GM23248 (cell line): ENCODE measurements around the gene LRMDA. TPM values are rescaled to one million over a fixed set of nuclear protein-coding genes. Genes with fewer than 3 reads are reported as not detected.

ENCODE experiments used
- DNase-seq: peaks from one replicate; pipeline ENCODE4 v3.0.0-alpha.2; 2015
- H2AFZ ChIP-seq: fragments of 200-600 bp; sonication (generic); 2 replicates; pipeline ENCODE4 v1.6.1; 2016; ENCODE audit warnings: antibody characterized with exemption
- H3F3A ChIP-seq: fragments of 200-600 bp; sonication (generic); 2 replicates; pipeline ENCODE4 v1.6.1; 2016; ENCODE audit warnings: mild to moderate bottlenecking, antibody characterized with exemption, mixed run types; ENCODE audit not compliant: insufficient read depth
- H3K27ac ChIP-seq: fragments of 200-600 bp; sonication (generic); 2 replicates; pipeline ENCODE4 v1.5.1; 2016; ENCODE audit warnings: mild to moderate bottlenecking
- H3K27me3 ChIP-seq: fragments of 200-600 bp; sonication (generic); replicated peaks from 2 replicates; pipeline ENCODE4 v1.6.1; 2016; ENCODE audit warnings: mild to moderate bottlenecking; ENCODE audit not compliant: insufficient read depth
- H3K36me3 ChIP-seq: fragments of 200-600 bp; sonication (generic); 2 replicates; pipeline ENCODE4 v1.6.1; 2016; ENCODE audit warnings: low read depth, mild to moderate bottlenecking
- H3K4me1 ChIP-seq: fragments of 200-600 bp; sonication (generic); 2 replicates; pipeline ENCODE4 v1.6.1; 2016; ENCODE audit warnings: mild to moderate bottlenecking; ENCODE audit not compliant: insufficient read depth
- H3K4me2 ChIP-seq: fragments of 200-600 bp; sonication (generic); one replicate; pipeline ENCODE4 v1.6.1; 2016; ENCODE audit warnings: mild to moderate bottlenecking; ENCODE audit not compliant: unreplicated experiment
- H3K4me3 ChIP-seq: fragments of 200-600 bp; sonication (generic); 2 replicates; pipeline ENCODE4 v1.5.1; 2016; ENCODE audit warnings: mild to moderate bottlenecking
- H3K79me2 ChIP-seq: fragments of 200-600 bp; sonication (generic); 2 replicates; pipeline ENCODE4 v1.6.1; 2016; ENCODE audit warnings: mild to moderate bottlenecking; ENCODE audit not compliant: insufficient read depth
- H3K9ac ChIP-seq: fragments of 200-600 bp; sonication (generic); 2 replicates; pipeline ENCODE4 v1.6.1; 2016; ENCODE audit warnings: mild to moderate bottlenecking
- H3K9me2 ChIP-seq: fragments of 200-600 bp; sonication (generic); 2 replicates; pipeline ENCODE4 v1.6.1; 2016; ENCODE audit warnings: mixed run types, mild to moderate bottlenecking, moderate library complexity; ENCODE audit not compliant: insufficient read depth
- H3K9me3 ChIP-seq: fragments of 200-600 bp; sonication (generic); one replicate; pipeline ENCODE4 v1.6.1; 2017; ENCODE audit warnings: low read depth
- H4K20me1 ChIP-seq: fragments of 200-600 bp; sonication (generic); 2 replicates; pipeline ENCODE4 v1.6.0; 2016; ENCODE audit not compliant: insufficient read depth
- EZH2 ChIP-seq: fragments of 200-600 bp; sonication (generic); IDR thresholded peaks from 2 replicates; pipeline ENCODE4 v1.6.1; 2018; ENCODE audit warnings: antibody characterized with exemption, mild to moderate bottlenecking; ENCODE audit not compliant: insufficient read depth, poor library complexity, severe bottlenecking
- EZH2phosphoT487 ChIP-seq: fragments of 200-600 bp; sonication (generic); IDR thresholded peaks from 2 replicates; pipeline ENCODE4 v1.6.1; 2018; ENCODE audit warnings: antibody characterized with exemption, moderate library complexity, mild to moderate bottlenecking, low read depth; ENCODE audit not compliant: insufficient read depth
- WGBS, 2 experiments: methylation state at CpG; one replicate each; pipeline ENCODE4 v1.1.6; 2015 to 2017; ENCODE audit warnings: low lambda C conversion rate in 2 of 2, low coverage in 1 of 2; ENCODE audit errors: missing lambda C conversion rate in 2 of 2; 5-methylcytosine and 5-hydroxymethylcytosine counted together
- in situ Hi-C: fragments of 300-500 bp; cut with MboI; formaldehyde crosslinking; loops from 2 replicates; pipeline ENCODE4 v1.15.0; 2020
- polyA plus RNA-seq: library from polyadenylated mRNA; unstranded; fragments of >200 nt; fragmentation: Nextera tagmentation; extraction: Ambion mirVana; gene quantifications from 2 replicates; pipeline ENCODE4 v1.2.1, GENCODE V29; 2016
- total RNA-seq: library from RNA; depleted of rRNA; stranded (reverse); fragments of >200 nt; shearing (Covaris generic); gene quantifications from 2 replicates; pipeline ENCODE4 v1.2.3, GENCODE V29; 2014

The LRMDA gene
- total and polyA plus RNA-seq, 2 experiments from 2014 or later = 2.6 TPM; not detected in 1

DNA sequence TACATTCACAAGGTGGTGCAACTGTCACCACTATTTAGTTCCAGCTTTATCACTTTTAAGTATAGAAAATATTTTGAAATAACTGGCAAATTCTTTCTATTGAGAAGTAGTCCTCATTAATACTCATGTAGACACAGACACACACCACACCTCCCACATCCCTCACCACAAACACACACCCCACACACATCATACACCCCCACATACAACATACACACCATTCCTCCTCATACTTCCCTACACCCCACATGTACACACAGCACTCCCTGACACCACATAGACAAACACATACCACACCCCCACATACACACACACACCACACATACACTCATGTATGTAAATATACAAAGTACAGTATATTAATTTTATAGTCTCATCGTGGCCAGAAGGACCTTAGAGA, 178.8 kb downstream of the LRMDA start:
- H3K27ac ChIP-seq = no peak overlapping the region
- H3K79me2 ChIP-seq = no peaks in the 10 kb centered on the region
- H3K36me3 ChIP-seq = no peaks in the 10 kb centered on the region
- no peaks in the 10 kb centered on the region for H3K4me1 ChIP-seq
- H3K27me3 ChIP-seq = peaks cover 30% of the 10 kb centered on the region
- WGBS, 2 experiments = 0% methylated on average over 1 of the region's 1 CpG
- H2AFZ ChIP-seq = no peak overlapping the region
- H3K9me3 ChIP-seq = no peaks in the 10 kb centered on the region
- no peak overlapping the region for H3K4me3 ChIP-seq
- TF ChIP-seq EZH2phosphoT487 (no peak), EZH2 (no peak)
- no peak for DNase-seq
- H3K9ac ChIP-seq = no peak overlapping the region
- in situ Hi-C loops = no loop called here
- no peaks in the 10 kb centered on the region for H3F3A ChIP-seq
- no peak overlapping the region for H3K4me2 ChIP-seq
- H4K20me1 ChIP-seq = no peaks in the 10 kb centered on the region
- no peaks in the 10 kb centered on the region for H3K9me2 ChIP-seq

DNA sequence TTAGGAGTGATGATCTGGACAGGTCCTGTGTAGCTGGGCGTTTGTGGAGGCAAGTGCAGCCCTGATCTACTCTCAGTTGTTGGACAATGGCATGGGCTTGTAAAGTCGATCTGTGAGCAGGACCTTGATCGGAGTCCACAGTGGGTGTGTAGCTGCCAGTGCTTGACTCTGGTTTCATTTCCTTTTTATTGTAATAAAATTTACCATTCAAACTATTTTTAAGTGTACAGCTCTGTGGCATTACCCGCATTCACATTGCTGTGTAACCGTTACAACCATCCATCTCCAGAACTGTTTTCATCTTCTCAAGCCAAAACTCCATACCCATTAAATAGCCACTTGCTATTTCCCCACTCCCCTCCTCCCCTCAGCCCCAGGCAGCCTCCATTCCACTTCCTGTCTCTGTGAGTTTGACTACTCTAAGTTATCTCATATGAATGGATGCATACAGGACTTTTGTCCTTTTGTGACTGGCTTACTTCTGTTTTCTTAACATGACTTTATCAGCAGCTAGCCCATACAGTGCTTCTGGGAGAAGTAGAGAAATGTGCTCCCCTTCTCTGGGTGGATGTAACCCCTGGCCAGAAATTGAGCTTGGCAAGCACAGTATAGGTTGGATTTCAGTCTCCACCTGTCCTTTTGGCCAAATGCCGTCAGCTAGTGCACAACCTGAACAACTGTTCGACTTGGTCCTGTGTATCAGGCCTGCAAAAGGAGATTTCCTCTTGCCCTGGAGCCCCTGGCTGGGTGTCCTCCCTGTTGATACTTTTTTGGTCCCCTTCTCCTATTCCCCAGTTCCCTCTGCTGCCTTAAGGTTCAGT, 180.0 kb downstream of the LRMDA start:
- no peak overlapping the region for H3K27ac ChIP-seq
- no peak overlapping the region for H3K9ac ChIP-seq
- no peaks in the 10 kb centered on the region for H4K20me1 ChIP-seq
- H3K9me3 ChIP-seq = no peaks in the 10 kb centered on the region
- TF ChIP-seq EZH2 = no peak
- no peak for TF ChIP-seq EZH2phosphoT487
- no peak overlapping the region for H2AFZ ChIP-seq
- no peaks in the 10 kb centered on the region for H3K36me3 ChIP-seq
- no peak for DNase-seq
- H3F3A ChIP-seq = no peaks in the 10 kb centered on the region
- H3K4me3 ChIP-seq = no peak overlapping the region
- WGBS, 2 experiments = 83 to 90% methylated on average over 7 of the region's 7 CpGs
- H3K4me1 ChIP-seq = no peaks in the 10 kb centered on the region
- peaks cover 22% of the 10 kb centered on the region for H3K27me3 ChIP-seq
- no peaks in the 10 kb centered on the region for H3K9me2 ChIP-seq
- in situ Hi-C loops = no loop called here
- H3K4me2 ChIP-seq = no peak overlapping the region
- no peaks in the 10 kb centered on the region for H3K79me2 ChIP-seq

GRCh38 chr10:75611993-75612372, 180.6 kb downstream of the LRMDA start:
- Histone ChIP-seq H3K4me1 (no peaks in the 10 kb centered on the region), H3K9me2 (no peaks in the 10 kb centered on the region), H3K36me3 (no peaks in the 10 kb centered on the region), H3F3A (no peaks in the 10 kb centered on the region), H3K4me3 (no peak overlapping the region), H4K20me1 (no peaks in the 10 kb centered on the region), H3K79me2 (no peaks in the 10 kb centered on the region), H3K9me3 (no peaks in the 10 kb centered on the region), H2AFZ (no peak overlapping the region), H3K27ac (no peak overlapping the region), H3K27me3 (peaks cover 21% of the 10 kb centered on the region), H3K4me2 (no peak overlapping the region), H3K9ac (no peak overlapping the region)
- 83 to 87% methylated on average over 3 of the region's 3 CpGs for WGBS, 2 experiments
- no peak for DNase-seq
- TF ChIP-seq EZH2 (no peak), EZH2phosphoT487 (no peak)
- in situ Hi-C loops = no loop called here

GRCh38 chr10:75612904-75613684, 181.7 kb downstream of the LRMDA start:
- H3K4me1 ChIP-seq = no peaks in the 10 kb centered on the region
- DNase-seq = peak; percentile 31
- no peaks in the 10 kb centered on the region for H3K36me3 ChIP-seq
- H3K27me3 ChIP-seq = peaks cover 26% of the 10 kb centered on the region
- no peaks in the 10 kb centered on the region for H3K9me3 ChIP-seq
- no peak overlapping the region for H3K27ac ChIP-seq
- H3K4me2 ChIP-seq = no peak overlapping the region
- H3K9me2 ChIP-seq = no peaks in the 10 kb centered on the region
- no peak overlapping the region for H3K9ac ChIP-seq
- WGBS, 2 experiments = 19 to 23% methylated on average over 5 of the region's 5 CpGs
- no peaks in the 10 kb centered on the region for H3F3A ChIP-seq
- in situ Hi-C loops = no loop called here
- no peaks in the 10 kb centered on the region for H3K79me2 ChIP-seq
- TF ChIP-seq EZH2 = no peak
- no peak for TF ChIP-seq EZH2phosphoT487
- H2AFZ ChIP-seq = no peak overlapping the region
- no peak overlapping the region for H3K4me3 ChIP-seq
- H4K20me1 ChIP-seq = no peaks in the 10 kb centered on the region
